PC-9 (cell line): ENCODE data around the gene MAB21L4. TPM values are rescaled to one million over a fixed set of nuclear protein-coding genes. Genes with fewer than 3 reads are reported as not detected.

Experiments used
- BruUV-seq: library from RNA; stranded (reverse); fragments of 400-500 nt; replicated peaks from 2 replicates; lab custom pipeline; 2021; lab: Mats Ljungman, UMichigan
- CTCF ChIA-PET: fragments of 300-600 bp; sonication (Branson Sonifier 250); formaldehyde crosslinking; loops from one replicate; lab custom pipeline; 2022; ENCODE audit warnings: antibody characterized with exemption; lab: Charles Lee
- POLR2A ChIA-PET: fragments of 300-600 bp; sonication (Branson Sonifier 250); formaldehyde crosslinking; loops from one replicate; lab custom pipeline; 2022; ENCODE audit warnings: antibody characterized with exemption; ENCODE audit not compliant: unreplicated experiment; lab: Charles Lee
- DNase-seq, 2 experiments: peaks; one replicate each; pipeline versions ENCODE4 v3.0.0 to v3.0.0-alpha.2; 2015 to 2022; ENCODE audit warnings: mixed read lengths in 1 of 2
- H2AFZ ChIP-seq: fragments of 200-600 bp; sonication (generic); 2 replicates; pipeline ENCODE4 v1.8.1; 2017; ENCODE audit warnings: antibody characterized with exemption
- H3F3A ChIP-seq: fragments of 200-600 bp; sonication (generic); 2 replicates; pipeline ENCODE4 v1.8.1; 2017; ENCODE audit warnings: antibody characterized with exemption, mild to moderate bottlenecking, low read depth; ENCODE audit not compliant: insufficient read depth
- H3K27ac ChIP-seq: fragments of 200-600 bp; sonication (generic); 2 replicates; pipeline ENCODE4 v1.6.1; 2016; ENCODE audit warnings: mixed run types
- H3K27me3 ChIP-seq: fragments of 200-600 bp; sonication (generic); 2 replicates; pipeline ENCODE4 v1.6.1; 2016; ENCODE audit warnings: low read depth, mixed run types; ENCODE audit not compliant: insufficient read depth
- H3K36me3 ChIP-seq: fragments of 200-600 bp; sonication (generic); 2 replicates; pipeline ENCODE4 v1.6.1; 2016; ENCODE audit warnings: low read depth, mixed run types
- H3K4me1 ChIP-seq: fragments of 200-600 bp; sonication (generic); replicated peaks from 2 replicates; pipeline ENCODE4 v1.6.1; 2016; ENCODE audit warnings: mixed run types; ENCODE audit not compliant: insufficient read depth
- H3K4me2 ChIP-seq: fragments of 200-600 bp; sonication (generic); 2 replicates; pipeline ENCODE4 v1.6.1; 2017; ENCODE audit warnings: mixed run types
- H3K4me3 ChIP-seq: fragments of 200-600 bp; sonication (generic); 2 replicates; pipeline ENCODE4 v1.6.1; 2016; ENCODE audit warnings: mixed run types
- H3K79me2 ChIP-seq: fragments of 200-600 bp; sonication (generic); 2 replicates; pipeline ENCODE4 v1.6.1; 2017; ENCODE audit warnings: low read depth, mixed run types
- H3K9me2 ChIP-seq: fragments of 200-600 bp; sonication (generic); 2 replicates; pipeline ENCODE4 v1.8.1; 2017; ENCODE audit warnings: mild to moderate bottlenecking; ENCODE audit not compliant: insufficient read depth
- H3K9me3 ChIP-seq: fragments of 200-600 bp; sonication (generic); 2 replicates; pipeline ENCODE4 v1.8.1; 2016; ENCODE audit warnings: low read depth; ENCODE audit not compliant: insufficient read depth
- H4K20me1 ChIP-seq: fragments of 200-600 bp; sonication (generic); 2 replicates; pipeline ENCODE4 v1.8.1; 2017; ENCODE audit not compliant: insufficient read depth
- CTCF ChIP-seq: fragments of 200-600 bp; sonication (generic); conservative IDR thresholded peaks from 2 replicates; pipeline ENCODE4 v1.6.1; 2017; ENCODE audit warnings: mixed run types, antibody characterized with exemption, mild to moderate bottlenecking, moderate library complexity
- EZH2 ChIP-seq: fragments of 200-600 bp; sonication (generic); IDR thresholded peaks from 2 replicates; pipeline ENCODE4 v1.8.0; 2017; ENCODE audit warnings: antibody characterized with exemption, low read depth
- intact Hi-C: fragments of 100-400 bp; cut with micrococcal nuclease; formaldehyde crosslinking; loops from one replicate; pipeline ENCODE4 v1.10.0; 2022; ENCODE audit not compliant: unreplicated experiment
- total RNA-seq: library from RNA; stranded (reverse); gene quantifications from 2 replicates; pipeline ENCODE4 v1.2.3, GENCODE V29; 2021

The MAB21L4 gene
- total RNA-seq, 1 experiment from 2014 or later, result 68.8 TPM

GRCh38 chr2:240850026-240850425 lies 45.9 kb downstream of the MAB21L4 start:
- Histone ChIP-seq H3K79me2 (no peaks in the 10 kb centered on the region), H3K27me3 (peaks cover 10% of the 10 kb centered on the region), H2AFZ (no peak overlapping the region), H3F3A (no peaks in the 10 kb centered on the region), H3K4me1 (no peaks in the 10 kb centered on the region), H4K20me1 (no peaks in the 10 kb centered on the region), H3K9me2 (no peaks in the 10 kb centered on the region), H3K36me3 (no peaks in the 10 kb centered on the region), H3K4me3 (no peak overlapping the region), H3K9me3 (no peaks in the 10 kb centered on the region), H3K27ac (no peak overlapping the region), H3K4me2 (no peak overlapping the region)
- intact Hi-C loops, result loop anchor here (2.0 to 10.0 kb wide), 8 partner anchors 63 to 1027 kb away; partner anchors contain the start of genes FARP2, MTERF4 and PASK
- ChIA-PET CTCF (interaction anchor here (0.9 to 1.0 kb wide), 2 partner anchors 42 to 228 kb away, joined by 3 read pairs; no protein-coding TSS in a partner anchor), POLR2A (interaction anchor here (0.6 kb wide), 1 partner anchor 787 kb away, joined by 3 read pairs; the partner anchor contains the start of gene ATG4B)
- TF ChIP-seq EZH2, result no peak
- DNase-seq, result no peak
- no TSS peak for BruUV-seq

- Histone ChIP-seq H3F3A (no peaks in the 10 kb centered on the region), H3K4me3 (no peak overlapping the region), H2AFZ (no peak overlapping the region), H3K9me3 (no peaks in the 10 kb centered on the region), H3K27me3 (peaks cover 19% of the 10 kb centered on the region), H4K20me1 (no peaks in the 10 kb centered on the region), H3K4me1 (no peaks in the 10 kb centered on the region), H3K79me2 (no peaks in the 10 kb centered on the region), H3K27ac (no peak overlapping the region), H3K36me3 (no peaks in the 10 kb centered on the region), H3K9me2 (no peaks in the 10 kb centered on the region), H3K4me2 (no peak overlapping the region)
- ChIA-PET POLR2A (interaction anchor here (0.6 kb wide), 1 partner anchor 788 kb away, joined by 3 read pairs; the partner anchor contains the start of gene ATG4B), CTCF (no interaction called here)
- no TSS peak for BruUV-seq
- DNase-seq, result no peak
- intact Hi-C loops, result no loop called here
- TF ChIP-seq EZH2 (no peak), CTCF (no peak)
Observed at GRCh38 chr2:240848900-240849680, 46.9 kb downstream of the MAB21L4 start.

GRCh38 chr2:240847817-240848216 lies 48.1 kb downstream of the MAB21L4 start:
- H3K27ac ChIP-seq, result no peak overlapping the region
- ChIA-PET CTCF (no interaction called here), POLR2A (no interaction called here)
- H4K20me1 ChIP-seq, result no peaks in the 10 kb centered on the region
- H3K4me2 ChIP-seq, result no peak overlapping the region
- H3K9me3 ChIP-seq, result no peaks in the 10 kb centered on the region
- no peak for DNase-seq
- TF ChIP-seq CTCF (no peak), EZH2 (no peak)
- no TSS peak for BruUV-seq
- no peaks in the 10 kb centered on the region for H3K79me2 ChIP-seq
- peaks cover 28% of the 10 kb centered on the region for H3K27me3 ChIP-seq
- H3F3A ChIP-seq, result no peaks in the 10 kb centered on the region
- H2AFZ ChIP-seq, result no peak overlapping the region
- no peaks in the 10 kb centered on the region for H3K4me1 ChIP-seq
- H3K9me2 ChIP-seq, result no peaks in the 10 kb centered on the region
- no peaks in the 10 kb centered on the region for H3K36me3 ChIP-seq
- H3K4me3 ChIP-seq, result no peak overlapping the region
- intact Hi-C loops, result no loop called here
